Upper lobe of right lung (tissue), 1 donor: ENCODE results near the gene ABCC3. TPM values are rescaled to one million over a fixed set of nuclear protein-coding genes. Genes with fewer than 3 reads are reported as not detected.

Source experiments
- ATAC-seq: fragments of 200-7000 bp; cut with Tn5 transposase; one replicate; pipeline ENCODE4 v1.9.1; 2020; ENCODE audit warnings: mild to moderate bottlenecking, moderate library complexity
- DNase-seq: peaks from one replicate; pipeline ENCODE4 v3.0.0-alpha.2; 2020
- H3K27ac ChIP-seq: fragments of 200-600 bp; one replicate; pipeline ENCODE4 v1.8.0; 2022
- H3K27me3 ChIP-seq: fragments of 200-600 bp; one replicate; pipeline ENCODE4 v1.8.0; 2022; ENCODE audit warnings: mild to moderate bottlenecking
- H3K36me3 ChIP-seq: fragments of 200-600 bp; one replicate; pipeline ENCODE4 v1.8.0; 2022
- H3K4me1 ChIP-seq: fragments of 200-600 bp; one replicate; pipeline ENCODE4 v1.8.0; 2022
- H3K4me3 ChIP-seq: fragments of 200-600 bp; one replicate; pipeline ENCODE4 v1.8.0; 2022; ENCODE audit warnings: mild to moderate bottlenecking
- H3K9me3 ChIP-seq: fragments of 200-600 bp; one replicate; pipeline ENCODE4 v1.8.0; 2022
- intact Hi-C: fragments of 100-400 bp; cut with DNase I; formaldehyde crosslinking; loops from one replicate; pipeline ENCODE4 v1.11.0; 2022
- total RNA-seq: library from RNA; stranded (reverse); fragmentation: NEBNext Ultra II Directional; extraction: Animal tissue kit (Norgen Biotek cat#: 25700); gene quantifications from one replicate; pipeline ENCODE4 v1.2.1, GENCODE V29; 2021
- TF ChIP-seq, protein P1 (sequence below): fragments of 200-600 bp; IDR thresholded peaks from one replicate; pipeline ENCODE4 v1.8.0; 2022; ENCODE audit warnings: antibody characterized with exemption
- donor health status: DM: no; HTN: yes; CAD: no; lungs with severe emphysema.

The ABCC3 gene
- total RNA-seq, 1 donor from 2014 or later: 65.4 TPM

DNA sequence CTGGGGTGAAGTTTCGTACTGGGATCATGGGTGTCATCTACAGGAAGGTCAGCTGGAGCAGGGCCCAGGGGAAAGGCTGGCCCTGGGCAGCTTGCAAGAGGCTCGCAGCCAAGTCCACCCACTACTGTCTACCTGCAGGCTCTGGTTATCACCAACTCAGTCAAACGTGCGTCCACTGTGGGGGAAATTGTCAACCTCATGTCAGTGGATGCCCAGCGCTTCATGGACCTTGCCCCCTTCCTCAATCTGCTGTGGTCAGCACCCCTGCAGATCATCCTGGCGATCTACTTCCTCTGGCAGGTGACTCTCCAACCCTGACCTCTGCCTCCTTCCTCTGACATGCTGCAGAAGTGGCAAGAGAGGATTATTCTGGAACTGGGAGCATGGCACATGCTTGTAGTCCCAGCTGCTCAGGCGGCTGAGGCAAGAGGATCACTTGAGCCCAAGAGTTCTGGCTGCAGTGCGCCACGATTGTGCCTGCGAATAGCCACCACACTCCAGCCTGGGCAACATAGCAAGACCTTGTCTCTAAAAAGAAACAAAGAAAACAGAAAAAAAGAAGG, 29.2 kb downstream of the ABCC3 start:
- TF ChIP-seq, protein P1, sequence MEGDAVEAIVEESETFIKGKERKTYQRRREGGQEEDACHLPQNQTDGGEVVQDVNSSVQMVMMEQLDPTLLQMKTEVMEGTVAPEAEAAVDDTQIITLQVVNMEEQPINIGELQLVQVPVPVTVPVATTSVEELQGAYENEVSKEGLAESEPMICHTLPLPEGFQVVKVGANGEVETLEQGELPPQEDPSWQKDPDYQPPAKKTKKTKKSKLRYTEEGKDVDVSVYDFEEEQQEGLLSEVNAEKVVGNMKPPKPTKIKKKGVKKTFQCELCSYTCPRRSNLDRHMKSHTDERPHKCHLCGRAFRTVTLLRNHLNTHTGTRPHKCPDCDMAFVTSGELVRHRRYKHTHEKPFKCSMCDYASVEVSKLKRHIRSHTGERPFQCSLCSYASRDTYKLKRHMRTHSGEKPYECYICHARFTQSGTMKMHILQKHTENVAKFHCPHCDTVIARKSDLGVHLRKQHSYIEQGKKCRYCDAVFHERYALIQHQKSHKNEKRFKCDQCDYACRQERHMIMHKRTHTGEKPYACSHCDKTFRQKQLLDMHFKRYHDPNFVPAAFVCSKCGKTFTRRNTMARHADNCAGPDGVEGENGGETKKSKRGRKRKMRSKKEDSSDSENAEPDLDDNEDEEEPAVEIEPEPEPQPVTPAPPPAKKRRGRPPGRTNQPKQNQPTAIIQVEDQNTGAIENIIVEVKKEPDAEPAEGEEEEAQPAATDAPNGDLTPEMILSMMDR: no peak
- Histone ChIP-seq H3K9me3 (no peaks in the 10 kb centered on the region), H3K27me3 (no peaks in the 10 kb centered on the region), H3K4me1 (peaks cover 30% of the 10 kb centered on the region), H3K27ac (no peak overlapping the region), H3K4me3 (no peak overlapping the region), H3K36me3 (no peaks in the 10 kb centered on the region)
- no peak for ATAC-seq
- no peak for DNase-seq
- intact Hi-C loops: no loop called here

DNA sequence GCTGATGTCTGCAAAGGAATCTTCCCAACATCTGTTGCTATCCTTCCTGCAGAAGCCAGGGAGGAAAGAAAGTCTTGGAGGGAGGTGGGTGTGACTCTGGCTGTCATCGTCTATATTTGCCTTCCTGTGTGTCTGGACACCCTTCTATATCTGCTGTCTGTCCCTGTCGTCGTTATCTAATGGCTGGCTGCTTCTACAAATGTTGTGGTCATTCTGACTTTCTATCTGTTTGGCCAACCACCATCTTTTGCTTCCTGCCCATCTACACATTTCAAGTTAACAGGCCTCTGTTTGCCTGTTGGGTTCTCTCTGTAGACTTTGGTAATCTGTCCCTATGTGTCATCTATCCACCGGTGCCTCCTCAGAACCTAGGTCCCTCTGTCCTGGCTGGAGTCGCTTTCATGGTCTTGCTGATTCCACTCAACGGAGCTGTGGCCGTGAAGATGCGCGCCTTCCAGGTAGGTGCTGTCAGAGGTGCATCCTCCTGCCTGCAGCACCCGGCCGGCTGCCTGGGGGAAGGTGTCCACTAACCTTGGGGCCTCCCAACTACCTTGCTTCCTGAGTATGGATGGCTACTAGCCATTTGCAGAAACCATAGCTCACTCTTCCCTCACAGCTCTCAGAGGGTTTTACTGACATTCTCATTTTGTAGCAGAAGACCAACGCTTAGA, 30.2 kb downstream of the ABCC3 start:
- H3K27ac ChIP-seq: no peak overlapping the region
- no peaks in the 10 kb centered on the region for H3K9me3 ChIP-seq
- no peak for ATAC-seq
- H3K4me1 ChIP-seq: peaks cover 23% of the 10 kb centered on the region
- no peaks in the 10 kb centered on the region for H3K36me3 ChIP-seq
- no peak overlapping the region for H3K4me3 ChIP-seq
- TF ChIP-seq, protein P1: no peak
- intact Hi-C loops: no loop called here
- no peaks in the 10 kb centered on the region for H3K27me3 ChIP-seq
- DNase-seq: no peak

DNA sequence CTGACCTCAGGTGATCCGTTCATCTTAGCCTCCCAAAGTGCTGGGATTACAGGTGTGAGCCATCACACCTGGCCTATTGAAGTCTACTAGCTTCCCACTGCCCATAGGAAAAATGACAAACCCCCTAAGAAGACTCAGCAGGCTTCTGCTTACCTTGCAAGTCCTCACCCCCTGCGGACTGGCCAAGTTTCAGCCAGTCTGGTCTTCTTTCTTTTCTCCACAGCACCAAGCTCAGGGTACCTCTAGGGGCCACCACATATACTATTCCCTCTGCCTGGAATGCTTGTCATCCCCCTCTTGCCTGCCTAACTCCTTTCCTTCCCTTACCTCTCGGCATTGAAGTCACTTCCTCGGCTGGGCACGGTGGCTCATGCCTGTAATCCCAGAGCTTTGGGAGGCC, 31.2 kb downstream of the ABCC3 start:
- H3K4me1 ChIP-seq: peaks cover 18% of the 10 kb centered on the region
- intact Hi-C loops: no loop called here
- H3K9me3 ChIP-seq: no peaks in the 10 kb centered on the region
- ATAC-seq (no peak), DNase-seq (no peak)
- TF ChIP-seq, protein P1: no peak
- H3K27me3 ChIP-seq: no peaks in the 10 kb centered on the region
- H3K27ac ChIP-seq: no peak overlapping the region
- H3K4me3 ChIP-seq: no peak overlapping the region
- no peaks in the 10 kb centered on the region for H3K36me3 ChIP-seq

DNA sequence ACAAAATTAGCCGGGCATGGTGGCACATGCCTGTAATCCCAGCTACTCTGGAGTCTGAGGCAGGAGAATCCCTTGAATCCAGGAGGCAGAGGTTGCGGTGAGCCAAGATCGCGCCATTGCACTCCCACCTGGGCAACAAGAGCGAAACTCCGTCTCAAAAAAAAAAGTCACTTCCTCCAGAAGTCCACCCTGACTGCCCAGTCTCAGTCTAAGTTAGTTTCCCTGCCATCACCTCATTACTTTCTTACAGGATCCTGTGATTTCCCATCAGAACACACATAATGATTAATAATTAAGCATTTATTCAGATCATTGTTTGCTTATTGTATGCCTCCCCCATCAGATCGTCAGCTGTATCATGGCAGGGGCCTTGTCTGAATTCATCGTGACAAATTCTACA, 31.6 kb downstream of the ABCC3 start:
- DNase-seq (no peak), ATAC-seq (no peak)
- Histone ChIP-seq H3K36me3 (no peaks in the 10 kb centered on the region), H3K4me3 (no peak overlapping the region), H3K4me1 (peaks cover 14% of the 10 kb centered on the region), H3K27ac (no peak overlapping the region), H3K9me3 (no peaks in the 10 kb centered on the region), H3K27me3 (no peaks in the 10 kb centered on the region)
- TF ChIP-seq, protein P1: no peak
- intact Hi-C loops: no loop called here

DNA sequence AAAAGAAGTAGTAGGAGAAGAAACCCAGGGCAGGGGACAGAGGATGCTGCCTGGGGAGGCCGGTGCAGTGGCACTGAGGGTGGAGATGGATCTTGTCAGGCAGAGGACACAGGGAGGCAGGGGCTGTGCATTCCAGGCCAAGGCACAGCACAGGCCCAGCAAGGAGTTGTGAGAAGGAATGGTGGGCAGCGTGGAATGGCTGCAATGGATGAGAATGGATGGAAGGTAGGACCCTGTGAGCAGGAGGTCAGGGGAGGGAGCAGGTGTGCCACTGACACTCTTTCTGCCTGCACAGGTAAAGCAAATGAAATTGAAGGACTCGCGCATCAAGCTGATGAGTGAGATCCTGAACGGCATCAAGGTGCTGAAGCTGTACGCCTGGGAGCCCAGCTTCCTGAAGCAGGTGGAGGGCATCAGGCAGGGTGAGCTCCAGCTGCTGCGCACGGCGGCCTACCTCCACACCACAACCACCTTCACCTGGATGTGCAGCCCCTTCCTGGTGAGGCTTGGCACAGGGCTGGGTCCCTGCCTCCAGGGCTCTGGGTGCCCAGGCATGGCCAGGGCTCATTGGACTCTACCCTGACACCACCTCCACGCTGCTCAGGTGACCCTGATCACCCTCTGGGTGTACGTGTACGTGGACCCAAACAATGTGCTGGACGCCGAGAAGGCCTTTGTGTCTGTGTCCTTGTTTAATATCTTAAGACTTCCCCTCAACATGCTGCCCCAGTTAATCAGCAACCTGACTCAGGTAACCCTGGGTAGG, 32.8 kb downstream of the ABCC3 start:
- ATAC-seq (peak; percentile 7), DNase-seq (no peak)
- Histone ChIP-seq H3K27me3 (no peaks in the 10 kb centered on the region), H3K4me1 (peaks cover 5% of the 10 kb centered on the region), H3K4me3 (no peak overlapping the region), H3K36me3 (no peaks in the 10 kb centered on the region), H3K9me3 (no peaks in the 10 kb centered on the region), H3K27ac (no peak overlapping the region)
- TF ChIP-seq, protein P1: no peak
- intact Hi-C loops: no loop called here
